ENCODE results near the gene XYLB.

XYLB gene

GRCh38 chr3:38308456-38308855 lies 38.1 kb upstream of the XYLB start:
- no peak for DNase-seq
- TF ChIP-seq, protein P1, sequence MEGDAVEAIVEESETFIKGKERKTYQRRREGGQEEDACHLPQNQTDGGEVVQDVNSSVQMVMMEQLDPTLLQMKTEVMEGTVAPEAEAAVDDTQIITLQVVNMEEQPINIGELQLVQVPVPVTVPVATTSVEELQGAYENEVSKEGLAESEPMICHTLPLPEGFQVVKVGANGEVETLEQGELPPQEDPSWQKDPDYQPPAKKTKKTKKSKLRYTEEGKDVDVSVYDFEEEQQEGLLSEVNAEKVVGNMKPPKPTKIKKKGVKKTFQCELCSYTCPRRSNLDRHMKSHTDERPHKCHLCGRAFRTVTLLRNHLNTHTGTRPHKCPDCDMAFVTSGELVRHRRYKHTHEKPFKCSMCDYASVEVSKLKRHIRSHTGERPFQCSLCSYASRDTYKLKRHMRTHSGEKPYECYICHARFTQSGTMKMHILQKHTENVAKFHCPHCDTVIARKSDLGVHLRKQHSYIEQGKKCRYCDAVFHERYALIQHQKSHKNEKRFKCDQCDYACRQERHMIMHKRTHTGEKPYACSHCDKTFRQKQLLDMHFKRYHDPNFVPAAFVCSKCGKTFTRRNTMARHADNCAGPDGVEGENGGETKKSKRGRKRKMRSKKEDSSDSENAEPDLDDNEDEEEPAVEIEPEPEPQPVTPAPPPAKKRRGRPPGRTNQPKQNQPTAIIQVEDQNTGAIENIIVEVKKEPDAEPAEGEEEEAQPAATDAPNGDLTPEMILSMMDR (IDR thresholded peaks at IDR 0.05; ENCODE audit: low read depth, low read length, missing control alignments): no peak
- Histone ChIP-seq H3K27ac (no peak overlapping the region), H3K4me3 (ENCODE audit: low read depth, low read length) (no peak overlapping the region), H3K36me3 (replicated peaks) (no peaks in the 10 kb centered on the region), H3K27me3 (replicated peaks) (no peaks in the 10 kb centered on the region)
- in situ Hi-C loops (cut with HindIII; ENCODE audit: low pct_ligation_motif_present, low sequenced_read_pairs): no loop called here

GRCh38 chr3:38311476-38311875 lies 35.1 kb upstream of the XYLB start:
- H3K36me3 ChIP-seq (replicated peaks): no peaks in the 10 kb centered on the region
- no peak overlapping the region for H3K4me3 ChIP-seq (ENCODE audit: low read depth, low read length)
- TF ChIP-seq, protein P1 (IDR thresholded peaks at IDR 0.05; ENCODE audit: low read depth, low read length, missing control alignments): no peak
- in situ Hi-C loops (cut with HindIII; ENCODE audit: low pct_ligation_motif_present, low sequenced_read_pairs): no loop called here
- no peaks in the 10 kb centered on the region for H3K27me3 ChIP-seq (replicated peaks)
- DNase-seq: no peak
- no peak overlapping the region for H3K27ac ChIP-seq

DNA sequence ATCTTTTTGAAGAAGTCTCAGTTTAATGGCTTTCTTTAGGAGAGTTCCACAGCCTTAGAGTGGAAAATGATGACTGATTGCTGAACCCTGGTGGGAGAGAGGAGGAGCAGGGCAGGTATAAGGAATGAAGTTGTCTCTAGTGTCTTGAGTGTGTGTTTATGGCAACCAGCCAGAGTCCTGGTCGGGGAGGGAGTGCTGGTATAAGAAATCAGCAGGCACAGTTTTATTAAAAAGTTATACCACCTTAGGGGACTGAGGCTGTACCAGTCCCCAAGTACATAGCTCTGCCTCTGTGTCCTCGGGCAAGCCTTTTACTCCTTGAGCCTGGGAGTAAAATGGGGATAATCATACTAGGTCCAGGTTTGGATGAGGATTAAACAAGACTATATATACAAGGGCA lies 34.6 kb upstream of the XYLB start:
- TF ChIP-seq, protein P1 (IDR thresholded peaks at IDR 0.05; ENCODE audit: low read depth, low read length, missing control alignments): no peak
- no peaks in the 10 kb centered on the region for H3K27me3 ChIP-seq (replicated peaks)
- H3K27ac ChIP-seq: no peak overlapping the region
- in situ Hi-C loops (cut with HindIII; ENCODE audit: low pct_ligation_motif_present, low sequenced_read_pairs): no loop called here
- no peak overlapping the region for H3K4me3 ChIP-seq (ENCODE audit: low read depth, low read length)
- no peak for DNase-seq
- no peaks in the 10 kb centered on the region for H3K36me3 ChIP-seq (replicated peaks)

- DNase-seq: no peak
- Histone ChIP-seq H3K36me3 (replicated peaks) (no peaks in the 10 kb centered on the region), H3K27me3 (replicated peaks) (no peaks in the 10 kb centered on the region), H3K4me3 (ENCODE audit: low read depth, low read length) (no peak overlapping the region), H3K27ac (no peak overlapping the region)
- TF ChIP-seq, protein P1 (IDR thresholded peaks at IDR 0.05; ENCODE audit: low read depth, low read length, missing control alignments): no peak
- in situ Hi-C loops (cut with HindIII; ENCODE audit: low pct_ligation_motif_present, low sequenced_read_pairs): no loop called here
Observed at GRCh38 chr3:38312356-38312755, 34.2 kb upstream of the XYLB start.

GRCh38 chr3:38313263-38313662 lies 33.3 kb upstream of the XYLB start:
- DNase-seq: no peak
- H3K36me3 ChIP-seq (replicated peaks): no peaks in the 10 kb centered on the region
- H3K27ac ChIP-seq: no peak overlapping the region
- H3K4me3 ChIP-seq (ENCODE audit: low read depth, low read length): no peak overlapping the region
- in situ Hi-C loops (cut with HindIII; ENCODE audit: low pct_ligation_motif_present, low sequenced_read_pairs): no loop called here
- TF ChIP-seq, protein P1 (IDR thresholded peaks at IDR 0.05; ENCODE audit: low read depth, low read length, missing control alignments): no peak
- H3K27me3 ChIP-seq (replicated peaks): no peaks in the 10 kb centered on the region

DNA sequence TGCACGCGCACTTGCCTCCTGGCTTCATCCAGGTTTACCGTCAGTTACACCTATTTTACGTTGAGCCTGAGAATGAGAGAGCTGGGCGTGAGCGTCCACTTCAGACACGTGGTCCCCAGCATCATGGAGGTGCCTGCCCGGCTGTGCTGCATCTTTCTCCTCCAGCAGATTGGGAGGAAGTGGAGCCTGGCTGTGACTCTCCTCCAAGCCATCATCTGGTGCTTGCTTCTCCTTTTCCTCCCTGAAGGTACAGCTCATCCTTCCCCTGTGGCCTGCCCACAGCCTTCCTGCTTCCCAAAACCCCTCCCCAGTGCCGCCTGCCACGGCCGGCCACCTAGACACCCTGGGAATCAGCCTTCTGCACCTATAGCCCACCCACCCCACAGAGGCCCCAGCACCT lies 32.9 kb upstream of the XYLB start:
- no peak for DNase-seq
- H3K4me3 ChIP-seq (ENCODE audit: low read depth, low read length): no peak overlapping the region
- no peaks in the 10 kb centered on the region for H3K36me3 ChIP-seq (replicated peaks)
- in situ Hi-C loops (cut with HindIII; ENCODE audit: low pct_ligation_motif_present, low sequenced_read_pairs): no loop called here
- H3K27ac ChIP-seq: no peak overlapping the region
- no peaks in the 10 kb centered on the region for H3K27me3 ChIP-seq (replicated peaks)
- TF ChIP-seq, protein P1 (IDR thresholded peaks at IDR 0.05; ENCODE audit: low read depth, low read length, missing control alignments): no peak

Measured in brain microvascular endothelial cell (primary cell).